ENCODE results near the gene B4GALT6.

Gene B4GALT6

GRCh38 chr18:31610286-31611205 is 73.8 kb downstream of the B4GALT6 start:
- Mint-ChIP-seq H3K36me3 (no peaks in the 10 kb centered on the region), H3K4me1 (no peaks in the 10 kb centered on the region), H3K4me3 (no peak overlapping the region), H3K27me3 (peaks cover 3% of the 10 kb centered on the region), H3K9me3 (no peaks in the 10 kb centered on the region), H3K27ac (no peak overlapping the region)

GRCh38 chr18:31609886-31610285 is 74.5 kb downstream of the B4GALT6 start:
- Mint-ChIP-seq H3K9me3 (no peaks in the 10 kb centered on the region), H3K36me3 (no peaks in the 10 kb centered on the region), H3K27ac (no peak overlapping the region), H3K27me3 (peaks cover 3% of the 10 kb centered on the region), H3K4me3 (no peak overlapping the region), H3K4me1 (no peaks in the 10 kb centered on the region)

- Mint-ChIP-seq H3K27me3 (peaks cover 1% of the 10 kb centered on the region), H3K9me3 (no peaks in the 10 kb centered on the region), H3K36me3 (no peaks in the 10 kb centered on the region), H3K4me3 (no peak overlapping the region), H3K4me1 (no peaks in the 10 kb centered on the region), H3K27ac (no peak overlapping the region)
These were observed 77.0 kb downstream of the B4GALT6 start for GRCh38 chr18:31607384-31607783.

- Mint-ChIP-seq H3K27me3 (peaks cover 1% of the 10 kb centered on the region), H3K36me3 (no peaks in the 10 kb centered on the region), H3K4me1 (no peaks in the 10 kb centered on the region), H3K4me3 (no peak overlapping the region), H3K27ac (no peak overlapping the region), H3K9me3 (no peaks in the 10 kb centered on the region)
These were observed 78.1 kb downstream of the B4GALT6 start for GRCh38 chr18:31606265-31606664.

- no peaks in the 10 kb centered on the region for H3K4me1 Mint-ChIP-seq
- no peaks in the 10 kb centered on the region for H3K36me3 Mint-ChIP-seq
- peaks cover 1% of the 10 kb centered on the region for H3K27me3 Mint-ChIP-seq
- H3K9me3 Mint-ChIP-seq, result no peaks in the 10 kb centered on the region
- no peak overlapping the region for H3K4me3 Mint-ChIP-seq
- no peak overlapping the region for H3K27ac Mint-ChIP-seq
These were observed 81.1 kb downstream of the B4GALT6 start for GRCh38 chr18:31603315-31603714.

- H3K27me3 Mint-ChIP-seq, result no peaks in the 10 kb centered on the region
- no peaks in the 10 kb centered on the region for H3K36me3 Mint-ChIP-seq
- no peak overlapping the region for H3K4me3 Mint-ChIP-seq
- no peaks in the 10 kb centered on the region for H3K4me1 Mint-ChIP-seq
- no peak overlapping the region for H3K27ac Mint-ChIP-seq
- no peaks in the 10 kb centered on the region for H3K9me3 Mint-ChIP-seq
These were observed 86.2 kb downstream of the B4GALT6 start for GRCh38 chr18:31598021-31598805.

GRCh38 chr18:31596081-31596872 is 88.1 kb downstream of the B4GALT6 start:
- H3K4me3 Mint-ChIP-seq, result no peak overlapping the region
- H3K4me1 Mint-ChIP-seq, result no peaks in the 10 kb centered on the region
- peaks cover 1% of the 10 kb centered on the region for H3K27me3 Mint-ChIP-seq
- no peaks in the 10 kb centered on the region for H3K36me3 Mint-ChIP-seq
- H3K9me3 Mint-ChIP-seq, result no peaks in the 10 kb centered on the region
- H3K27ac Mint-ChIP-seq, result no peak overlapping the region

GRCh38 chr18:31595121-31595771 is 89.1 kb downstream of the B4GALT6 start:
- H3K36me3 Mint-ChIP-seq, result no peaks in the 10 kb centered on the region
- H3K4me3 Mint-ChIP-seq, result no peak overlapping the region
- no peaks in the 10 kb centered on the region for H3K9me3 Mint-ChIP-seq
- peaks cover 1% of the 10 kb centered on the region for H3K27me3 Mint-ChIP-seq
- no peak overlapping the region for H3K27ac Mint-ChIP-seq
- no peaks in the 10 kb centered on the region for H3K4me1 Mint-ChIP-seq

GRCh38 chr18:31592506-31593157 is 91.7 kb downstream of the B4GALT6 start:
- no peaks in the 10 kb centered on the region for H3K4me1 Mint-ChIP-seq
- H3K27me3 Mint-ChIP-seq, result peaks cover 1% of the 10 kb centered on the region
- H3K36me3 Mint-ChIP-seq, result no peaks in the 10 kb centered on the region
- no peaks in the 10 kb centered on the region for H3K9me3 Mint-ChIP-seq
- no peak overlapping the region for H3K4me3 Mint-ChIP-seq
- no peak overlapping the region for H3K27ac Mint-ChIP-seq

GRCh38 chr18:31591628-31592027 is 92.8 kb downstream of the B4GALT6 start, which contains the start of gene TTR:
Gene TTR, plus strand, starts transcription at chr18:31591877. Its CDS starts 26 bp downstream, at chr18:31591903.
- H3K27me3 Mint-ChIP-seq, result peaks cover 1% of the 10 kb centered on the region
- no peak within 1 kb of the TSS for H3K27ac Mint-ChIP-seq
- no peaks in the 10 kb centered on the region for H3K4me1 Mint-ChIP-seq
- no peak within 1 kb of the TSS for H3K4me3 Mint-ChIP-seq
- H3K9me3 Mint-ChIP-seq, result no peaks in the 10 kb centered on the region
- no peaks in the 10 kb centered on the region for H3K36me3 Mint-ChIP-seq

- H3K4me3 Mint-ChIP-seq, result no peak overlapping the region
- H3K9me3 Mint-ChIP-seq, result no peaks in the 10 kb centered on the region
- no peaks in the 10 kb centered on the region for H3K4me1 Mint-ChIP-seq
- H3K27me3 Mint-ChIP-seq, result peaks cover 1% of the 10 kb centered on the region
- no peak overlapping the region for H3K27ac Mint-ChIP-seq
- no peaks in the 10 kb centered on the region for H3K36me3 Mint-ChIP-seq
These were observed 93.3 kb downstream of the B4GALT6 start for GRCh38 chr18:31591113-31591512.

GRCh38 chr18:31590570-31590969 is 93.8 kb downstream of the B4GALT6 start:
- no peak overlapping the region for H3K27ac Mint-ChIP-seq
- no peaks in the 10 kb centered on the region for H3K4me1 Mint-ChIP-seq
- peaks cover 1% of the 10 kb centered on the region for H3K27me3 Mint-ChIP-seq
- H3K4me3 Mint-ChIP-seq, result no peak overlapping the region
- H3K36me3 Mint-ChIP-seq, result no peaks in the 10 kb centered on the region
- no peaks in the 10 kb centered on the region for H3K9me3 Mint-ChIP-seq

GRCh38 chr18:31587529-31587928 is 96.9 kb downstream of the B4GALT6 start:
- Mint-ChIP-seq H3K4me1 (no peaks in the 10 kb centered on the region), H3K36me3 (no peaks in the 10 kb centered on the region), H3K27me3 (peaks cover 1% of the 10 kb centered on the region), H3K4me3 (no peak overlapping the region), H3K9me3 (no peaks in the 10 kb centered on the region), H3K27ac (no peak overlapping the region)

- Mint-ChIP-seq H3K4me3 (no peak overlapping the region), H3K27me3 (peaks cover under 1% of the 10 kb centered on the region)
These were observed 97.8 kb downstream of the B4GALT6 start for GRCh38 chr18:31586616-31587015.

More at GRCh38 chr18:31586616-31587015, 97.8 kb downstream of the B4GALT6 start:
- Mint-ChIP-seq H3K36me3 (no peaks in the 10 kb centered on the region), H3K27ac (no peak overlapping the region), H3K9me3 (no peaks in the 10 kb centered on the region), H3K4me1 (no peaks in the 10 kb centered on the region)

All from activated naive CD4-positive, alpha-beta T cell treated with anti-CD3 and anti-CD28 coated beads, Interleukin-2, amount 50 U/mL, for 24 hours (primary cell).